Measurements from ENCODE around the gene BPIFB1. TPM values are rescaled to one million over a fixed set of nuclear protein-coding genes. Genes with fewer than 3 reads are reported as not detected.

Gene BPIFB1
- total RNA-seq, 1 donor from 2014 or later, result not detected

- no peak overlapping the region for H3K4me3 ChIP-seq (ENCODE audit: low read depth, low read length)
- DNase-seq (ENCODE audit: low read depth), result no peak
- no peak for TF ChIP-seq CTCF (conservative IDR thresholded peaks at IDR 0.05; ENCODE audit: low read depth, low read length)
Measured at GRCh38 chr20:33239979-33240736, 42.9 kb upstream of the BPIFB1 start.

DNA sequence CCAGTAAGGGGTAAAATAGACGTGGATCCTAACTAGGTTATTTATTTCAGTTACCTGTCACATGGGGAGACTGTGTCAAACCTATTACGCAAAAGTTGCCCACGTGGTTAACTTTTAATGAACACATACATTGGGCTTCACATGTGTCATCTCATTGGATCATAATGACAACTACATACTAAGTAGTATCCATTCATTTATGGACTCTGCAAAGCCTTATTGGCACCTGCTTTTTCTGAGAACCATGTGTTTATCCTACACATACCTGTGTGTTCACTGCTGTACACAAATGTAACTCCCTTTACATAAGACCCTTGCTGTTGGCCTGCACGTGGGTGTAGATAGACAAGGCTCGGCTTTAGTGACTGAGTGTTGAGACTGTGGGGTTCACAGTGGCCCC lies 42.1 kb upstream of the BPIFB1 start:
- no peak for DNase-seq (ENCODE audit: low read depth)
- no peak overlapping the region for H3K4me3 ChIP-seq (ENCODE audit: low read depth, low read length)
- TF ChIP-seq CTCF (conservative IDR thresholded peaks at IDR 0.05; ENCODE audit: low read depth, low read length), result no peak

DNA sequence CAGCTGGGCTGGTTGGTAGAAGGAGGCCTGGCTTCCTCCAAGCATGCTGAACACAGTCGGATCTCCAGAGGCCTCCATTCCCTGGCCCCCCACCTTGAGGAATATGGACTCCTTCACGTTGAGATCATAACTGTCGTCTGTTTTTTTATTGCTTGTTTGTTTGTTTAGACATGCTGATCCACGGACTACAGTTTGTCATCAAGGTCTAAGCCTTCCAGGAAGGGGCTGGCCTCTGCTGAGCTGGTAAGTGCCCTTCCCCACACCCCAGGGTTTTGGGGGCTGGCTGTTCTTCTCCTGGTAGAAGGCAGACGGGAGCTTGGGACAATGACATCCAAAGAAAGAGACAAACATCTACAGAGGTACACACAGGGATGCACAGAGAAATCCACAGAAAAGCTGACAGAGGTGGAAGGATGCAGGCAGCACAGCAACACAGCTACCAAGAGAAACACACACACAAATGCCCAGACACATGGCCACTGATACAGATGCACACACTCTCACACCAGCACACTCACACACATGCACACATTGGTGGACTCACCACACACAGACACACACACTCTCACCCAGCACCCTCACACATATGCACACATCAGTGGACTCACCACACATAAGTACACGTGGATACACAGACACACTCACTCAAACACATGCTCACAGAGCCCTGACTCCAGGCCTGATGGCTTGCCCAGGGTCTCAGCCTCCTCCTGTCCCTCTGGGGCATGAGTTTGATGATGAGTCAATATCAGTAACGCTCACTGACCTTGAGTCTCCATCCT lies 40.5 kb upstream of the BPIFB1 start:
- no peak for DNase-seq (ENCODE audit: low read depth)
- no peak for TF ChIP-seq CTCF (conservative IDR thresholded peaks at IDR 0.05; ENCODE audit: low read depth, low read length)

DNA sequence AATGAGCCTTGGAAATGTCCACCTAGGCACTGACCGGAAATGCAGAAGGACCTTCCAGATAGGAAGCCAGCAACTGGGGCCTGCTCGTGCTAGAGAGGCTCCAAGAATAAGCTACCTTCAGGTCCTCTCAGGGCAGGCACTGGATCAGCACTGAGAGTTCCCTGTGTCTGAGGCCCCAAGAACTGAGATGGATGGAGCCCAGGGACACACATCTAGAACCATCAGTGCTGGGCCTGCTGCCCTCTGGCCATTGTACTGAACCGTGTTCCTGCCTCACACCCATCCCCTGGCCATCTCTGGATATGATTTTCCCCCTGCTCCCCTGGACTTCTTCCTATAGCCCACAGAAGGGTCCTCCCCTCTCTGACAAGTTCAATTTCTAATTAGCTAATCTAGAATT lies 36.9 kb upstream of the BPIFB1 start:
- no peak for DNase-seq (ENCODE audit: low read depth)
- no peak for TF ChIP-seq CTCF (conservative IDR thresholded peaks at IDR 0.05; ENCODE audit: low read depth, low read length)
- no peak overlapping the region for H3K4me3 ChIP-seq (ENCODE audit: low read depth, low read length)

More for the DNA sequence above, 40.5 kb upstream of the BPIFB1 start:
- H3K4me3 ChIP-seq (ENCODE audit: low read depth, low read length), result no peak overlapping the region

DNA sequence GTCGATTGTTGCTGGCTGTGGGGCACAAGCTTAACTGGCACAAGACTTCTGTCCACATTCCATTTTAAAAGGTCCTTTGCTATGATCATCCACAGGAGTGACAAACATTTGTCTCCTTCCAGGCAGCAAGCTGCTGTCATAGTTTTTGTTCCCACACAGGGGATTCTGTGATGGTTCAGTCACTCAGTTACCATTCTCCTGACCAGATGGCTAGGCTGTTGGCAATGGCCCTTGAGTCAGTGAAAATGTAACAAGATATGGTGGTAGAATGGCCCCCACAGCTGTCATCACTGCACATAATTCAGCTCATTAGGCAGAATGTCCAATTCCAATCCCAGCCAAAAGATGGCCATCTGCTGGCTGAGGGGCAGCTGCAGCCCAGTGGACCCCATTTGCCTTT lies 33.6 kb upstream of the BPIFB1 start:
- no peak for DNase-seq (ENCODE audit: low read depth)
- H3K4me3 ChIP-seq (ENCODE audit: low read depth, low read length), result no peak overlapping the region
- TF ChIP-seq CTCF (conservative IDR thresholded peaks at IDR 0.05; ENCODE audit: low read depth, low read length), result no peak

DNA sequence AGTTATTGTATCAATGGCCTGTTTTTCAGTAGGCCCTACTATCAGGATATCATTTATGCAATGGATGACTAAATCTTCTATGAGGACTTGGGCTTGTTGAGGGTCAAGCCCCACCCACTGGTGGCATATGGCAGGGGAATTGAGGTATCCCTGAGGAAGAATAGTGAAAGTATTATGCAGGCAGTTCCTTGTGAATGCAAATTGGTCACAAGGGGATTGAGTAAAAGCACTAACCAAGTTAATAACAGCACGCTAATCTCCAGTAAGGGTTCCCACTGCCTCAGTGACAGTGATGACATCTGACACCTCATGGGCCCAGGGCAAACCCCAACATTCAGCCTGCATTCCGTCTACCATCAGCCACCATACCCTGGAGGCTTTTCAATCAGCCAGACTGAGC lies 32.3 kb upstream of the BPIFB1 start:
- no peak for DNase-seq (ENCODE audit: low read depth)
- no peak for TF ChIP-seq CTCF (conservative IDR thresholded peaks at IDR 0.05; ENCODE audit: low read depth, low read length)
- no peak overlapping the region for H3K4me3 ChIP-seq (ENCODE audit: low read depth, low read length)

All from epithelial cell of proximal tubule (primary cell).